Left ventricle myocardium superior (tissue), 1 donor: ENCODE results near the gene FIBCD1. TPM values are rescaled to one million over a fixed set of nuclear protein-coding genes. Genes with fewer than 3 reads are reported as not detected.
"Not testable (repeated sequence)": the region's sequence is repeated elsewhere in the genome, so short reads cannot be mapped to it uniquely, and the experiment has no call there.

Experiments
- ATAC-seq: fragments of 200-7000 bp; cut with Tn5 transposase; one replicate; pipeline ENCODE4 v1.9.1; 2020; ENCODE audit warnings: mild to moderate bottlenecking, moderate library complexity
- DNase-seq: peaks from one replicate; pipeline ENCODE4 v3.0.0-alpha.2; 2020
- intact Hi-C: fragments of 100-400 bp; cut with micrococcal nuclease; formaldehyde crosslinking; loops from one replicate; pipeline ENCODE4 v1.11.0; 2022
- total RNA-seq: library from RNA; stranded (reverse); fragmentation: NEBNext Ultra II Directional; extraction: Animal tissue kit (Norgen Biotek cat#: 25700); gene quantifications from one replicate; pipeline ENCODE4 v1.2.1, GENCODE V29; 2021
- donor health status: DM: no; HTN: yes; CAD: no; lungs with severe emphysema.

Gene FIBCD1
- total RNA-seq, 1 donor from 2014 or later, result 0.40 TPM

- ATAC-seq, intact Hi-C loops: not testable (repeated sequence)
Measured at GRCh38 chr9:130958564-130958963, 19.5 kb upstream of the FIBCD1 start.

DNA sequence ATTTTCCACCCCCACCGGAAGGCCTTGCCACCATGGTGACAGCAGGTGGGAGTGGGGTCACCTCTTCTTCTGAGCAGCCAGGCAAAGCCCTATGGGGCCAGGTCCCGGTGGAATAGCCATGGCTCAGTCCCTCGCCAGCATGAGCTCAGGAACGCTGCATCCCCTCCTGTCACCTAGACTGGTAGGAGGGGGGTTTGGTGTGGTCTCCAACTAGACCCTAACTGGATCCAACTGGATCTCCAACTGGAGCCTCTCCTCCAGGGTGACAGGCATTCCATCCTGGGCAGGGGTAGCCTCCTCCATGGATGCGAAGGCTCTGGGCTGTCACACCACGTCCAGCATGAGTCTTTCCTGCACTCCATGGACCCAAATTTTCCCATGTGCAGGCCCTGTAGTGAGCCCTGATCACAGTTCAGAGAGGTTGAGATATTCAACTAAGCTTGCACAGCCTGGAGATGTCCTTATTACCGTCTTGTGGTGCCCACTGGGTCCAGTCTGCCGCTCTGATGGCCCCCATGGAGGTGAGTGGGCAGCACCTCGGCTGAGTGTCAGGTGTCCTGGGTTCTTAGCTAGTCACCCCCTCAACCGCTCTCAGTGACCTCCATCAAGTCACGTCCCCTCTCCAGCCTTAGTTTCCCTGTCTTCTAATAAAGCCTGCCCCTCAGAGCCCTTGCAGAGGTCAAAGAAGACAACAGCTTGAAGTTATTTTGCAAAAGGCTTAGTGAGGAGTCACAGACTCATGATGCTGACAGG is 18.6 kb upstream of the FIBCD1 start:
- intact Hi-C loops, result no loop called here
- ATAC-seq (no peak), DNase-seq (no peak)

More at GRCh38 chr9:130958564-130958963, 19.5 kb upstream of the FIBCD1 start:
- DNase-seq, result not testable (repeated sequence)

DNA sequence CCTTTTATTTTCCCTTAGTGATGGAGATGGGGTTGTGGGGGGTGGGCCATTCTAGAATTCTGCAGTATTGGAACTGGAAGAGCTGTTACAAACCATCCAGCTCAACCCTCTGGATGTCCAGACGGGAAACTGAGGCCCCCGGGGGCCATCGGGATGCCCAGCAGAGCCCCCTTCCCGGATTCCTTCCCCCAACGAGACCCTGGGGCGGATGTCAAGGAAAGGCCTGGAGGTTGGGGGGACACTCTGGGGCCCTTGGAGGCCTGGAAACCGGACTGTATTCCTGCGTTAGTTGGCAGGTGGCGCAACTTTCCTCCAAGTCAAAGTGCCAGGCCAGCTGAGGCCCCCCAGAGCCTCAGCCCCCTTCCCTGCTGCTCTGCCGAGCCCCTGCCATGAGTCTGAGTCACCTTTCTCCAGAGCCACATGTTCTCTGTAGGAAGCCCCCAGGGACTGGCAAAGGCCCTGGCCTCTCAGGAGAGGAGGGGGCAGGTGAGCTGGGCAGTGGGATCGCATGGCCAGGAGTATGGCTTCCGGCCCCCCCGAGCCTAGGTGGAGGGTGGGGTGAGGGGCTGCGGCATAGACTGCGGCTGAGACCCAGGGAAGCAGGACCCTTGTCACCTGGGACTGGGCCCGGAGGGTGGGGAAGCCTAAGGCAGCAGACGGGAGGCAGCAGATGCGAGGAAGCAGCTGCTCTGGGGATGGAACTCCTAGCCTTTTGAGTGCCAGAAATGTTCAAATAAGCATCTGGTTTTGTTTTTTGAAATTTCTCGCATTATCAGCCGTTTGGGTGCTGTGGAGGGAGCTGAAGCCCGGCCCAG is 17.8 kb upstream of the FIBCD1 start:
- DNase-seq, result no peak
- intact Hi-C loops, result no loop called here

GRCh38 chr9:130955947-130956621 is 17.0 kb upstream of the FIBCD1 start:
- intact Hi-C loops, result no loop called here
- ATAC-seq, result no peak
- no peak for DNase-seq

More for the DNA sequence above, 17.8 kb upstream of the FIBCD1 start:
- ATAC-seq, result no peak

DNA sequence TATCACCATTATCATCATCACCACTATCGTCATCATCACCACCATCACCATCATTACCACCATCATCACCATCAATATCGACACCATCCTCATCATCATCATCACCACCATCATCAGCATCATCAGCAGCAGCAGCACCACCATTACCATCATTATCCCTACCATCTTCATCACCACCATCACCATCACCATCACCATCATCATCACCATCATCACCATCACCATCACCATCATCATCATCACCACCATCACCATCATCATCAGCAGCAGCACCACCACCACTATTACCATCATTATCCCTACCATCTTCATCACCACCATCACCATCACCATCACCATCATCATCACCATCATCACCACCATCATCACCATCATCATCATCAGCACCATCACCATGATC is 15.9 kb upstream of the FIBCD1 start:
- DNase-seq, intact Hi-C loops, ATAC-seq: not testable (repeated sequence)

GRCh38 chr9:130954317-130954716 is 15.3 kb upstream of the FIBCD1 start:
- no peak for ATAC-seq

GRCh38 chr9:130952065-130952762 is 13.2 kb upstream of the FIBCD1 start:
- intact Hi-C loops, result no loop called here
- no peak for ATAC-seq
- DNase-seq, result no peak

More at GRCh38 chr9:130954317-130954716, 15.3 kb upstream of the FIBCD1 start:
- intact Hi-C loops, result no loop called here
- DNase-seq, result no peak

DNA sequence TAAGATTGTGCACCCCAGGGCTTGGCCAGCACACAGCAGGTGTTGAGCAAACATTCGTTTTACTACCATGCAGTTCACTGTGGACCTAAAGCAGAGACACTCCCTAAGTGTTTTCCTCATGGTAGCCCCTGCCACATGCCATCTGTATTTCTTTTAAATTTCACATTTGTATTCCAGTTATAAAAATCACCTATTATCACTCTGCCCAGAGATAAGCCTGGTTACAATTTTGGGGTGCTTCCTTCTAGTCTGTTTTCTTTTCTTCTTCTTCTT is 10.9 kb upstream of the FIBCD1 start:
- no peak for ATAC-seq
- intact Hi-C loops, result no loop called here
- no peak for DNase-seq

DNA sequence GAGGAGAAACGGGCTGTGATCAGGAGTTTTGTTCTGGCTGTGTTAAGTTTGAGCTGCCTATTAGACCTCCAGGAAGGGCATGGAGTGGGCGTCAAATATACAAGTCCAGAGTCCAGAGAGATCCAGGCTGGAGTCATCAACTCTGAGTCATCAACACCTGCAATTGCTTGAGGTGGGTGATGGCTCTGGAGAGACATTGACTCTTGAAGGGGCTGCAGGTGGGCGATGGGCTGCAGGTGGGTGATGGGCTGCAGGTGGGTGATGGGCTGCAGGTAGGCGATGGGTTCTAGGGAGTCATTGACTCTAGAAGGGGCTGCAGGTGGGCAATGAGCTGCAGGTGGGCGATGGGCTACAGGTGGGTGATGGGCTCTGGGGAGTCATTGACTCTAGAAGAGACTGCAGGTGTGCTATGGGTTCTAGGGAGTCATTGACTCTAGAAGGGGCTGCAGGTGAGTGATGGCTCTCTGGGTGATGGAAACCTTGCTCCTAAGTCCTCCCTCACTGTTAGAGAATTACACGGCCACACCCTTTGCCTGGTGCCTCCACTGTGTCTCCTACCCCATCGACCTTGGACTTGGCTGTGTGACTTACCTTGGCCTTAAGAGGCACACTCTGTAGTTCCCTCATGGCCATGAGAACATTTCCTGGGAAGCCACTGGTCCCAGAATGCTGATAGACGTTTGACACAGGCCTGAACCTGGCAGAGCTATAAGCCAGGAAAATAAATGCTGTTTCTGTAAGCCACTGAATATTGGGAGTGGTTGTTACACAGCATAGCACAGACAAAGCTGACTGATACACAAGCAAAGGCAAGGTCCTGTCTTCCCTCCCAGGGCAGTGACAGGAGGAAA is 10.4 kb upstream of the FIBCD1 start:
- ATAC-seq, result no peak
- no peak for DNase-seq
- intact Hi-C loops, result loop anchor here (10.0 kb wide), 1 partner anchor 45 kb away; no protein-coding TSS in a partner anchor

GRCh38 chr9:130948266-130948665 is 9.2 kb upstream of the FIBCD1 start:
- intact Hi-C loops, result loop anchor here (10.0 kb wide), 1 partner anchor 47 kb away; no protein-coding TSS in a partner anchor
- ATAC-seq (no peak), DNase-seq (no peak)

DNA sequence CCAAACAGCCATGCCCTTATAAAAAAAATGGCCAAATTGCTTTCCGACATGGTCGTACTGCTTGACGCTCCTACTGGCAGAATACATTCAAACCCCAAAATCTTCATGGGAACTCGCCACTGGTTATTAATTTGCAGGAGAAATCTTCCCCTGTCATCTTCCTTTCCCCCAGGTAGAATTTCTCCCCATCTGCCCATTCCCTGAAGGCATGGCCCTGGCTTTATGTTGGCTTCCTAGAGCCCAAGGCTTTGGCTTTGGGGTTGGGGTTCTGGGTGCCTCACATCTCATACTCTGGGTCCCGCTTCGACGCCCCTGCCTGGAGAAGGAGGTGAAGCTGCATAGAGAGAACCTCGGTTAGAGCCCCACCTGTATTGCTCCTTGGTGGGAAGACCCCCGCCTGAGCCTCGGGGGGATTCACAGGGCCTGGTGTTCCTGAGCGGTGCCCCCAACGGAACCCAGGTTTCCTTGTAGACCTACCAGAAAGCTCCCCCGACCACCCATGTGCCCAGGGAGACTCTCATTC is 8.6 kb upstream of the FIBCD1 start:
- no peak for ATAC-seq
- no peak for DNase-seq
- intact Hi-C loops, result loop anchor here (10.0 kb wide), 1 partner anchor 47 kb away; no protein-coding TSS in a partner anchor

DNA sequence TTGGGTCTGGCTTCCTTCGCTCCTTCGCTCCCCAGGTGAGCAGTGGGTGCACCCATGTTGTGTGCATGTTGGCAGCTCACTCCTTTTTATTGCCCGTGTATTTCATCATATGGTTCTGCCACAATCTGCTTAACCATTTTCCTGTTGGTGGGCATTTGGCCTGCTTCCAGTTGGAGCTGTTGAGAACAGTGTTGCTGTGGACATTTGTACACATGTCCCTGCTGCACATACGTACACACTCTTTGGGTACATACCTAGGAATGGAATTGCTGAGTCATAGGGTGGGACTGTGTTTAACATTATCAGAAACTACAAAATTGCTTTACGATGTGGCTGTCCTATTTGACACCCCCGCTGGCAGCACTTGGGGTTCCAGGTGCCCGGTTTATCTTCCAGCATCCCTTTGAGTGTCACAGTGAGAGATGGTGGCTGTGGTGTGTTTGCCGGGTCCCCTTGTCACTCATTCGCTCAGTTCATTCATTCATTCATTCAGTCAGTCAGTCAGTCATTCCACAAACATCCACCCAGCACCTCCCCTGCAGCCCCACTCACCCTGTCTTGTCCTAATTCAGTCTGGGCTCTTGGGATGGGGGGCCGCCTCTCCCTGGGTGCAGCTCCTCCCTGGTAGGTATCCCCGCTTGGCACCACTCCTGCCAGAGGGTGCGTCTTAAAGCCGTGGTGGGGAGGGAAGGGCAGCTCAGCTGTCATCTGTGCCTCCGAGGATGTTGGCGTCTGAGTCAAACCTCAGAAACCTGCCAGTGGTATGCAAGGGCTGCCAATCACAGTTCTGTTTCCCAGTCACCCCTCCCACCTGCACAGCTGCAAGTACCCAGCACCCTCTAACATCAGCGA is 7.9 kb upstream of the FIBCD1 start:
- no peak for ATAC-seq
- DNase-seq, result no peak
- intact Hi-C loops, result loop anchor here (10.0 kb wide), 1 partner anchor 48 kb away; no protein-coding TSS in a partner anchor

DNA sequence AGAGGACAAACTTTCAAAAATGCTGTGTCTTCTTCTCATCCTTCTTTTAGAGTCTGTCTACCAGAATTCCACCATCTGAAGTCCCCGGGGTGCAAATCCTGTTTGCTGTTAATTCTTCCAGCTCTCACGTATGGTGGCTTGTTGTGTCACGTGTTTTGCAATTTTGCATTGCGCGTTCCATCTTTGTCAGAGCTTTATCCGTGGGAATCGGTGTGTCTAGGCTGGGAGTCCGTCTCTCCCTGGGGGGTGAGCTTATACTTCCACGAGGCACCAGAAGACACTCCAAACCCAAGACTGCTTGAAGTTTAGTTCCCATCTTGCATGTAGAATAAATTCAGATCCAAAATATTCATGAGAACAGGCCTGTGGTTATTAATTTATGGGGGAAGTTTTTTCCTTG is 6.1 kb upstream of the FIBCD1 start:
- DNase-seq, result no peak
- ATAC-seq, result no peak
- intact Hi-C loops, result loop anchor here (10.0 kb wide), 1 partner anchor 50 kb away; no protein-coding TSS in a partner anchor

DNA sequence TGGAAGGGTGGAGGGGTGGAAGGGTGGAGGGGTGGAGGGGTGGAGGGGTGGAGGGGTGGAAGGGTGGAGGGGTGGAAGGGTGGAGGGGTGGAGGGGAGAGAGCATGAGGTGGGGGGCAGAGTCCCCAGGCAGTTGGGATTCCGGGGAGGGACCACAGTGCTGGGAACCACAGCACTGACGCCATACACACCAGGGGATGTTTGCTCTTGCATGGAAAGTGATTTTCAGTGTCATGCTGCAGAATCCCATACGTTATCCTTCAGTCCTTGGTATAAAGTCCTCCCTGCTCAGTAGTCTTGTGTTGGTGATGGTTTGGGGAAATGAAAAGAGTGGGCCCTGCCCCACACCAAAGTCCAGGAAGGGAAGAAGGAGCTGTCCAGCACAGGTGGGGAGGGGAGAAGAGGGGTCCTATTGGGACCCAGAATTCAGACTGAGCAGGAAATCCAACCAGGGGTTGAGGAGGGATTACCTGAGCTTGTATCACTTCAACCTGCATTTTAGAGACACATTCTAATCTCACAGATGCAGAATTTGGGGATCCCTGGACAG is 5.5 kb upstream of the FIBCD1 start:
- no peak for ATAC-seq
- intact Hi-C loops, result loop anchor here (10.0 kb wide), 1 partner anchor 50 kb away; no protein-coding TSS in a partner anchor

DNA sequence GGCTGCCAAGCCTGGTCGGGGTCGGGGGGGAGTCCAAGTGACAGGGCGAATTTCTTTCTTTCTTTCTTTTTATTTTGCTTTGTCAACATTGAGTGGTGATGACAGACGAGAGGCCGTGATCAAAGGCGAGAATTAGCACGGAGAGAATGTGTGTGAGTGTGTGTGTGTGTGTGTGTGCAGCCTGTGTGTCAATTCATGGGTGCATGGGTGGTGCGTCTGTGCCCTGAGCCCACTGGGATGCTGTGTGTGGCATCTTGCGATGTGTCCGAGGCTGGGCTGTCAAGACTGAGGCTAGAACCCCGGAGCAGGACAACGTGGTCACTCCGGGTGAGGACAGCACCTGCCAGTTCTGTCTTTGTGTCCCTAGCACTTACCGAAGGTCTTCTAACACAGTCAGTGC is 4.7 kb upstream of the FIBCD1 start:
- intact Hi-C loops, result loop anchor here (10.0 kb wide), 1 partner anchor 51 kb away; no protein-coding TSS in a partner anchor
- ATAC-seq, result no peak
- DNase-seq, result no peak

More for the DNA sequence above, 5.5 kb upstream of the FIBCD1 start:
- no peak for DNase-seq

- intact Hi-C loops, result loop anchor here (10.0 kb wide), 1 partner anchor 52 kb away; no protein-coding TSS in a partner anchor
- DNase-seq (no peak), ATAC-seq (no peak)
Measured at GRCh38 chr9:130943221-130943620, 4.2 kb upstream of the FIBCD1 start.

- intact Hi-C loops, result loop anchor here (10.0 kb wide), 1 partner anchor 52 kb away; no protein-coding TSS in a partner anchor
- ATAC-seq (no peak), DNase-seq (no peak)
Measured at GRCh38 chr9:130942679-130943078, 3.6 kb upstream of the FIBCD1 start.
